ENCODE data around the gene CAMK1. TPM values are rescaled to one million over a fixed set of nuclear protein-coding genes. Genes with fewer than 3 reads are reported as not detected.

The CAMK1 gene
- 12.3 TPM for total RNA-seq
- long read RNA-seq, transcript CAMK1-201 (12 exons, 1,488 nt), result major isoform, 11 of 20 reads
- long read RNA-seq, partial matches to known transcripts, result 2 of 20 reads
- long read RNA-seq, other reads (novel, unspliced or antisense), result 7 of 20 reads

- Histone ChIP-seq H3K9me3 (replicated peaks) (no peaks in the 10 kb centered on the region), H3K27ac (replicated peaks) (peak within 1 kb of the TSS; percentile 80), H3K36me3 (peaks cover 12% of the 10 kb centered on the region), H3K4me3 (peak within 1 kb of the TSS; percentile 82), H3K27me3 (ENCODE audit: low read depth) (no peaks in the 10 kb centered on the region), H3K4me1 (peaks cover 47% of the 10 kb centered on the region)
- DNase-seq, result peak; percentile 88
- TF ChIP-seq, protein P1, sequence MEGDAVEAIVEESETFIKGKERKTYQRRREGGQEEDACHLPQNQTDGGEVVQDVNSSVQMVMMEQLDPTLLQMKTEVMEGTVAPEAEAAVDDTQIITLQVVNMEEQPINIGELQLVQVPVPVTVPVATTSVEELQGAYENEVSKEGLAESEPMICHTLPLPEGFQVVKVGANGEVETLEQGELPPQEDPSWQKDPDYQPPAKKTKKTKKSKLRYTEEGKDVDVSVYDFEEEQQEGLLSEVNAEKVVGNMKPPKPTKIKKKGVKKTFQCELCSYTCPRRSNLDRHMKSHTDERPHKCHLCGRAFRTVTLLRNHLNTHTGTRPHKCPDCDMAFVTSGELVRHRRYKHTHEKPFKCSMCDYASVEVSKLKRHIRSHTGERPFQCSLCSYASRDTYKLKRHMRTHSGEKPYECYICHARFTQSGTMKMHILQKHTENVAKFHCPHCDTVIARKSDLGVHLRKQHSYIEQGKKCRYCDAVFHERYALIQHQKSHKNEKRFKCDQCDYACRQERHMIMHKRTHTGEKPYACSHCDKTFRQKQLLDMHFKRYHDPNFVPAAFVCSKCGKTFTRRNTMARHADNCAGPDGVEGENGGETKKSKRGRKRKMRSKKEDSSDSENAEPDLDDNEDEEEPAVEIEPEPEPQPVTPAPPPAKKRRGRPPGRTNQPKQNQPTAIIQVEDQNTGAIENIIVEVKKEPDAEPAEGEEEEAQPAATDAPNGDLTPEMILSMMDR (IDR thresholded peaks at IDR 0.05; ENCODE audit: borderline replicate concordance), result no peak
- intact Hi-C loops (cut with micrococcal nuclease), result no loop called here
Measured at GRCh38 chr3:9769426-9770275, at the start of gene CAMK1. CAMK1 (minus strand) TSS chr3:9769947; CDS start chr3:9767749, 2,198 bp downstream.

DNA sequence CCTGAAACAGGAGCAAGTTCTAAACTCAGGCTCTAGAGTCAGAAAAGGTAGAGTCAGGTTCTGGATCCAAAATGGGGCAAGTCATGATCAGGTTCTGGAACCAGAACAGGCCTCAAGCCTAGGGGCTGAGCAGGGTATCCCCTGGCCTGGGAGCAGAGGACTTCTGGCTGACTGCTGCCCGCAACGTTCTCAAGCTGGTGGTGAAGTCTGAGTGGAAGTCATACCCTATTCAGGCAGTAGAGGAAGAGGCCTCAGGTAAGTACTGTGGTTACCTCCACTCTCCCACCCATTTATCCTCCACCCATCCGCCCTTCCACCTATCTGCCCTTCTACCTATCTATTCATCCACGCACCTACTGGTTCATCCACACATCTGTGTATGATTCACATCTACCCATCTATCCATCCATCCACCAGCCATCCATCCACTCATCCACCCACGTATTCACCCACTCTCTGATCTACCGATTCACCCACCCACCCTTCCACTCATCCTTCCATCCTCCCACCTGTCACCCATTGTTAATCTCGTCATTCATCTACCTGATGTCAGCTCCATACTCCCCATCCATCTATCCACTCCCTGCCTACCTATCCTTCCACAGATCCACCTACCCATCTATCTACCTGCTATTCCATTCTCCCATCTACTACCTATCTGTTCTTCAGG is 49.1 kb upstream of the CAMK1 start:
- TF ChIP-seq, protein P1 (IDR thresholded peaks at IDR 0.05; ENCODE audit: borderline replicate concordance), result no peak

DNA sequence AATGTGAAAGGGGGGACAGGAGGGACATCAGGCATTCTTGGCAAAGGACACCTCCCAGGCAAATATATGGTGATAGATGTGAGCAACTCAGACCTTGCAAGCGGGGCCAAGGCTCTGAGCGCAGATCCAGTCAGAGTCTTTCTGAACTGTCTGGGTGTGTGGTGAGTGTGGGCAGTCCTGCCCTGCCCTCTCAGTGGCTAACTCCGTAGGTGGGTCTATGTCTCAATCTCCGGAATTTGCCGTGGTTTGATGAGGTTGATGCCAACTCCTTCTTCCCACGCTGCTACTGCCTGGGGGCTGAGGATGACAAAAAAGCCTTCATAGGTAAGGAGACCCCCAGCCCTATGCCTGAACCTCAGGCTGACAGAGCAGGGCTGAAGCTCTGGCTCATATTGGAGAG is 47.7 kb upstream of the CAMK1 start:
- H3K27me3 ChIP-seq (ENCODE audit: low read depth), result no peaks in the 10 kb centered on the region
- H3K27ac ChIP-seq (replicated peaks), result no peak overlapping the region
- no peak for DNase-seq
- H3K9me3 ChIP-seq (replicated peaks), result no peaks in the 10 kb centered on the region
- no peak overlapping the region for H3K4me3 ChIP-seq
- TF ChIP-seq, protein P1 (IDR thresholded peaks at IDR 0.05; ENCODE audit: borderline replicate concordance), result no peak
- no peaks in the 10 kb centered on the region for H3K4me1 ChIP-seq
- intact Hi-C loops (cut with micrococcal nuclease), result no loop called here
- H3K36me3 ChIP-seq, result peaks cover 17% of the 10 kb centered on the region

More for the DNA sequence above, 49.1 kb upstream of the CAMK1 start:
- H3K27me3 ChIP-seq (ENCODE audit: low read depth), result no peaks in the 10 kb centered on the region
- H3K36me3 ChIP-seq, result peaks cover 9% of the 10 kb centered on the region
- H3K4me1 ChIP-seq, result no peaks in the 10 kb centered on the region
- no peak overlapping the region for H3K27ac ChIP-seq (replicated peaks)
- intact Hi-C loops (cut with micrococcal nuclease), result no loop called here
- H3K9me3 ChIP-seq (replicated peaks), result no peaks in the 10 kb centered on the region
- no peak overlapping the region for H3K4me3 ChIP-seq
- no peak for DNase-seq

GRCh38 chr3:9815986-9816385 is 46.2 kb upstream of the CAMK1 start:
- Histone ChIP-seq H3K27ac (replicated peaks) (no peak overlapping the region), H3K36me3 (peaks cover 17% of the 10 kb centered on the region), H3K4me1 (peaks cover 2% of the 10 kb centered on the region), H3K27me3 (ENCODE audit: low read depth) (no peaks in the 10 kb centered on the region), H3K4me3 (no peak overlapping the region), H3K9me3 (replicated peaks) (no peaks in the 10 kb centered on the region)
- DNase-seq, result no peak
- intact Hi-C loops (cut with micrococcal nuclease), result no loop called here
- TF ChIP-seq, protein P1 (IDR thresholded peaks at IDR 0.05; ENCODE audit: borderline replicate concordance), result no peak

DNA sequence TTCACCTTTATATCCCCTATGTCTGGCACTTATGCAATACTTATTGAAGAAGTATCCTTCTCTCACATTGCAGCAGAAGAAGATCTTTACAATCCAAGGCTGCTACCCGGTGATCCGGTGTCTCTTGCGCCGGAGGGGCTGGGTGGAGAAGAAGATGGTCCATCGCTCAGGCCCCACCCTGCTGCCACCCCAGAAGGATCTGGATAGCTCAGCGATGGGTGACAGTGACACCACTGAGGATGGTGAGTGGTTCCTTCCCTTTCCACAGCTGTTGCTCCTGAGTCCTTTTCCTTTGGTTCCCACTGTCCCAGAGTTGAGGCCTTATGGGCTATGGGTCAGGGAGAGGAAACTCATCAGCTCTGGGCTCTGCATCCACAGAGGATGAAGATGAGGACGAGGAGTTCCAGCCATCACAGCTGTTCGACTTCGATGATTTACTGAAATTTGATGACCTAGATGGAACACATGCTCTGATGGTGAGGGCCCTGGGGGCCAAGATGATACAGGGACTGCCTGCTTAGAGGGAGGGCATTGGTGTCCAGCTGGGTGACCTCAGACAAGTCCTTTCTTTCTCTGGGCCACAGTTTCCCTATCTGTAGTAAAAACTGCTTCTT is 43.2 kb upstream of the CAMK1 start:
- DNase-seq, result no peak
- H3K27me3 ChIP-seq (ENCODE audit: low read depth), result no peaks in the 10 kb centered on the region
- TF ChIP-seq, protein P1 (IDR thresholded peaks at IDR 0.05; ENCODE audit: borderline replicate concordance), result no peak
- peaks cover 8% of the 10 kb centered on the region for H3K36me3 ChIP-seq
- intact Hi-C loops (cut with micrococcal nuclease), result no loop called here
- H3K4me1 ChIP-seq, result peaks cover 20% of the 10 kb centered on the region
- no peak overlapping the region for H3K4me3 ChIP-seq
- H3K9me3 ChIP-seq (replicated peaks), result no peaks in the 10 kb centered on the region
- no peak overlapping the region for H3K27ac ChIP-seq (replicated peaks)
